HUES48 (cell line): ENCODE measurements around the gene RPUSD1.
"Not testable (repeated sequence)": the region's sequence is repeated elsewhere in the genome, so short reads cannot be mapped to it uniquely, and the experiment has no call there.

Experiments
- H3K27ac ChIP-seq: one replicate; pipeline ENCODE4 v1.7.0; 2013; ENCODE audit warnings: low read depth, low read length, inconsistent platforms
- H3K27me3 ChIP-seq: 2 replicates; pipeline ENCODE4 v1.6.1; 2013; ENCODE audit warnings: mild to moderate bottlenecking, low read length; ENCODE audit not compliant: control insufficient read depth, insufficient read depth
- H3K36me3 ChIP-seq: 2 replicates; pipeline ENCODE4 v1.6.1; 2013; ENCODE audit warnings: low read length; ENCODE audit not compliant: control insufficient read depth, insufficient read depth
- H3K4me1 ChIP-seq: 2 replicates; pipeline ENCODE4 v1.6.1; 2013; ENCODE audit warnings: mild to moderate bottlenecking, low read length; ENCODE audit not compliant: control insufficient read depth, insufficient read depth
- H3K4me3 ChIP-seq: 2 replicates; pipeline ENCODE4 v1.5.1; 2013; ENCODE audit warnings: mild to moderate bottlenecking, low read depth, low read length
- H3K9ac ChIP-seq: 2 replicates; pipeline ENCODE4 v1.6.1; 2013; ENCODE audit warnings: mild to moderate bottlenecking, low read depth, low read length, moderate library complexity
- H3K9me3 ChIP-seq: 2 replicates; pipeline ENCODE4 v1.6.1; 2013; ENCODE audit warnings: low read length; ENCODE audit not compliant: control insufficient read depth, insufficient read depth

Gene RPUSD1

GRCh38 chr16:751152-752006 lies 36.8 kb downstream of the RPUSD1 start:
- H3K9me3 ChIP-seq = no peaks in the 10 kb centered on the region; the same call in 1 of the 2 replicates
- H3K36me3 ChIP-seq = no peaks in the 10 kb centered on the region
- no peak overlapping the region for H3K9ac ChIP-seq
- H3K27ac ChIP-seq = peak overlapping the region; percentile 33
- peaks cover 19% of the 10 kb centered on the region for H3K4me1 ChIP-seq
- H3K4me3 ChIP-seq = no peak overlapping the region
- no peaks in the 10 kb centered on the region for H3K27me3 ChIP-seq

- Histone ChIP-seq H3K4me1 (peaks cover 19% of the 10 kb centered on the region), H3K36me3 (no peaks in the 10 kb centered on the region), H3K9me3 (no peaks in the 10 kb centered on the region), H3K9ac (no peak overlapping the region), H3K27ac (no peak overlapping the region), H3K27me3 (no peaks in the 10 kb centered on the region), H3K4me3 (no peak overlapping the region)
These were observed 37.7 kb downstream of the RPUSD1 start for GRCh38 chr16:750485-750884.

DNA sequence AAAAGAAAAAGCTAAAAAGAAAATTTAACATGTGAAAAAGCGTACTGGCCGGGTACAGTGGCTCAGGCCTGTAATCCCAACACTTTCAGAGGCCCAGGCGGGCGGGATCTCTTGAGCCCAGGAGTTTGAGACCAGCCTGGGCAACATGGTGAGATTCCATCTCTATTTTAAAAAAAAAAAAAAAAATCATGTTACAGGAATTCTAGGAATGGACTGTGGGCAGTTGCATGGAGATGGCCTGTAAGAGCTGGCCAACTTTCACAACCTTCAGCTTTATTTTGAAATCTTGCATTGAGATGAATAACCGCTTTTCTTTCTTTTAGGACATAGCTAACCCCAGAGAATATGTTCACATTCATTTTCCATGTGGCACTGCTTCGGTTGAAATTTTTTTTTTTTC lies 39.2 kb downstream of the RPUSD1 start:
- Histone ChIP-seq H3K36me3 (no peaks in the 10 kb centered on the region), H3K27ac (no peak overlapping the region), H3K4me3 (no peak overlapping the region), H3K4me1 (peaks cover 19% of the 10 kb centered on the region), H3K27me3 (no peaks in the 10 kb centered on the region), H3K9ac (no peak overlapping the region), H3K9me3 (no peaks in the 10 kb centered on the region)

GRCh38 chr16:747978-748746 lies 40.0 kb downstream of the RPUSD1 start:
- Histone ChIP-seq H3K4me1 (peaks cover 19% of the 10 kb centered on the region), H3K27ac (no peak overlapping the region), H3K36me3 (no peaks in the 10 kb centered on the region), H3K9me3 (no peaks in the 10 kb centered on the region), H3K4me3 (no peak overlapping the region), H3K27me3 (no peaks in the 10 kb centered on the region), H3K9ac (no peak overlapping the region)

- H3K4me3 ChIP-seq = no peak overlapping the region
- peaks cover 9% of the 10 kb centered on the region for H3K4me1 ChIP-seq
- no peaks in the 10 kb centered on the region for H3K9me3 ChIP-seq
- H3K27ac ChIP-seq = no peak overlapping the region
- no peaks in the 10 kb centered on the region for H3K27me3 ChIP-seq
- no peaks in the 10 kb centered on the region for H3K36me3 ChIP-seq
- H3K9ac ChIP-seq = no peak overlapping the region
These were observed 41.5 kb downstream of the RPUSD1 start for GRCh38 chr16:746637-747036.

GRCh38 chr16:745739-746138 lies 42.4 kb downstream of the RPUSD1 start:
- H3K9me3 ChIP-seq = no peaks in the 10 kb centered on the region
- no peaks in the 10 kb centered on the region for H3K27me3 ChIP-seq
- no peak overlapping the region for H3K27ac ChIP-seq
- H3K4me3 ChIP-seq = no peak overlapping the region
- no peaks in the 10 kb centered on the region for H3K36me3 ChIP-seq
- peaks cover 2% of the 10 kb centered on the region; the same call in 1 of the 2 replicates for H3K4me1 ChIP-seq
- H3K9ac ChIP-seq = no peak overlapping the region

- Histone ChIP-seq H3K27me3 (no peaks in the 10 kb centered on the region), H3K9ac (no peak overlapping the region), H3K36me3 (no peaks in the 10 kb centered on the region), H3K4me3 (no peak overlapping the region), H3K4me1 (no peaks in the 10 kb centered on the region), H3K27ac (no peak overlapping the region), H3K9me3 (no peaks in the 10 kb centered on the region)
These were observed 44.2 kb downstream of the RPUSD1 start for GRCh38 chr16:743794-744500.

- not testable (repeated sequence) for H3K4me1 ChIP-seq, H3K27me3 ChIP-seq, H3K9ac ChIP-seq, H3K27ac ChIP-seq, H3K4me3 ChIP-seq, H3K36me3 ChIP-seq, H3K9me3 ChIP-seq
These were observed 45.3 kb downstream of the RPUSD1 start for GRCh38 chr16:742894-743293.

GRCh38 chr16:741986-742629 lies 46.1 kb downstream of the RPUSD1 start:
- Histone ChIP-seq H3K27me3 (no peaks in the 10 kb centered on the region), H3K4me1 (no peaks in the 10 kb centered on the region), H3K27ac (no peak overlapping the region), H3K9ac (no peak overlapping the region), H3K9me3 (no peaks in the 10 kb centered on the region), H3K4me3 (no peak overlapping the region), H3K36me3 (peaks cover 8% of the 10 kb centered on the region; the same call in 1 of the 2 replicates)

DNA sequence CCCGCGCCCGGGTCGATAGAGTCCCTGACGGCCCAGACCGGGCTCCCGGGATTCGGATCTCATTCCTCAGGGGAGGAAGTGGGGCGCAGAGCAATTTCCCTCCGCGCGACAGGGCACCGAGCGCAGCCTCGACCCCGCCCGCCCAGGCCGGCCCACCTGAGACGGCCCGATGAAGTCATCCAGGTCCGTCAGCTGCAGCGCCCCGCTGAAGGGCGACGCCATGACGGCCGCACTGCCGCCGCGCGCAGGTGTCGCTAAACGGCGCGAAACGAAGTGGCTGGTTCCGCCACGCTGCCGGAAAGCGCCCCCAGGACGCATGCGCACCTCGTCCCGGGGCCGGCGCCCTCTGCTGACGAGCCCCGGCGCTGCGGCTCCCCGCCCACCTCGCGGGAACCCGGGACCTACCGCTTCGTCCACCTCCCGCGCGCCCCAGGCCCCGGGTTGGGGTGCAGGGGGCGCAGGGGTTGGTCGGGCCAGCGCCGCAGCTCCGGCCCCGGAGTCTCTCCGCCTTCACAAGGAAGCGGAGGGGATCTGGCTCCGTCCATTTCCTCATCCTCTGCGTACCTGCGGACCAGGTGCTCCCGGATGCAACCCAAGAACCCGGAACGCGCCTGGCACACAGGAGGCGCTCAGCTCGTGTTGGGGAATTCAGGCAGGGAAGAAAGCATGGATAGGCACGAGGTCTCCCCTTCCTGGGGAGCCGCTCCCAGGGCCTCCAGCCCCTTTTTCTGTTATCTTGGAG lies 47.2 kb downstream of the RPUSD1 start, which contains the start of gene CIAO3:
CIAO3 (minus strand) TSS at position 234 of the 742 bp plus-strand sequence; CDS start at position 222, 12 bp downstream.
- peak within 1 kb of the TSS; percentile 87 for H3K9ac ChIP-seq
- peak within 1 kb of the TSS; percentile 64 for H3K27ac ChIP-seq
- peak within 1 kb of the TSS; percentile 83 for H3K4me3 ChIP-seq
- no peaks in the 10 kb centered on the region for H3K27me3 ChIP-seq
- no peaks in the 10 kb centered on the region for H3K4me1 ChIP-seq
- H3K9me3 ChIP-seq = no peaks in the 10 kb centered on the region
- H3K36me3 ChIP-seq = peaks cover 20% of the 10 kb centered on the region
